Thyroid gland (tissue), 4 donors: ENCODE data around the gene HACD2.

Source experiments
- POLR2A ChIP-seq, 2 donors: fragments of 450-650 bp; IDR thresholded peaks; one replicate each; pipeline ENCODE4 v1.6.1; 2017; ENCODE audit warnings: antibody characterized with exemption in 2 of 2, mild to moderate bottlenecking in 2 of 2, moderate library complexity in 1 of 2
- TF ChIP-seq, protein P1 (sequence below), 6 experiments: fragments of 200-600 bp in 3 of 6; fragments of 450-650 bp in 3 of 6; sonication (generic) in 3 of 6; IDR thresholded peaks; one replicate each; pipeline ENCODE4 v1.5.1; 2016 to 2019; ENCODE audit warnings: antibody characterized with exemption in 6 of 6, mild to moderate bottlenecking in 2 of 6, inconsistent platforms in 1 of 6, moderate library complexity in 1 of 6

DNA sequence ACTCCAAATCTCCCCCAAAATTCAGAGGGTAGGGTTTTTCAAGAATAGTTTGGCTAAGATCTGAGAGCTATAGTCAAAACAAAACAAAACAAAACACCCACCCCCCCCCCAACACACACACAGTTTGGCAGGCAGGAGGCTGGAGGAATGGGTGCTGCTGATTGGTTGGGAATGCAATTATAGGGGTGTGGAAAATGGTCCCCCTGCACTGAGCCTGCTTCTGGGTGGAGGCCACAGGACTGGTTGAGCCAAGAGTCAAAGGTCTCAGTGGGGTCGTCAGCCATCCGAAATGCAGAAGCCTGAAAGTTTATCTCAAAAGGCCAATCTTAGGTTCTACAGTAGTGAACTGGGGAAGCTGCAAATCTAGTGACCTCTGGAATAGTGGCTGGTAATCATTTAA lies 2.5 kb upstream of the HACD2 start:
- TF ChIP-seq, protein P1, sequence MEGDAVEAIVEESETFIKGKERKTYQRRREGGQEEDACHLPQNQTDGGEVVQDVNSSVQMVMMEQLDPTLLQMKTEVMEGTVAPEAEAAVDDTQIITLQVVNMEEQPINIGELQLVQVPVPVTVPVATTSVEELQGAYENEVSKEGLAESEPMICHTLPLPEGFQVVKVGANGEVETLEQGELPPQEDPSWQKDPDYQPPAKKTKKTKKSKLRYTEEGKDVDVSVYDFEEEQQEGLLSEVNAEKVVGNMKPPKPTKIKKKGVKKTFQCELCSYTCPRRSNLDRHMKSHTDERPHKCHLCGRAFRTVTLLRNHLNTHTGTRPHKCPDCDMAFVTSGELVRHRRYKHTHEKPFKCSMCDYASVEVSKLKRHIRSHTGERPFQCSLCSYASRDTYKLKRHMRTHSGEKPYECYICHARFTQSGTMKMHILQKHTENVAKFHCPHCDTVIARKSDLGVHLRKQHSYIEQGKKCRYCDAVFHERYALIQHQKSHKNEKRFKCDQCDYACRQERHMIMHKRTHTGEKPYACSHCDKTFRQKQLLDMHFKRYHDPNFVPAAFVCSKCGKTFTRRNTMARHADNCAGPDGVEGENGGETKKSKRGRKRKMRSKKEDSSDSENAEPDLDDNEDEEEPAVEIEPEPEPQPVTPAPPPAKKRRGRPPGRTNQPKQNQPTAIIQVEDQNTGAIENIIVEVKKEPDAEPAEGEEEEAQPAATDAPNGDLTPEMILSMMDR (IDR thresholded peaks at IDR 0.05) = no peak
- TF ChIP-seq POLR2A (IDR thresholded peaks at IDR 0.05) = no peak
